Gastrocnemius medialis (tissue), 4 donors: ENCODE data around the gene PLPPR1. TPM values are rescaled to one million over a fixed set of nuclear protein-coding genes. Genes with fewer than 3 reads are reported as not detected.
"Not testable (repeated sequence)": the region's sequence is repeated elsewhere in the genome, so short reads cannot be mapped to it uniquely, and the experiment has no call there.

Experiments used
- ATAC-seq, 2 donors: fragments of 150-250 bp; one replicate each; pipeline ENCODE4 v1.9.1; 2016
- DNase-seq, 2 donors: peaks; one replicate each; pipeline ENCODE4 v3.0.0-alpha.2; 2019
- H3K27ac ChIP-seq, 4 donors: fragments of 200-600 bp; sonication (generic); 1 replicate in 1 of 4; 2 replicates in 3 of 4; pipeline ENCODE4 v1.5.1; 2016 to 2018; ENCODE audit warnings: mild to moderate bottlenecking in 2 of 4, moderate library complexity in 1 of 4
- H3K27me3 ChIP-seq, 3 donors: fragments of 200-600 bp; sonication (generic) in 2 of 3; 1 replicate in 1 of 3; 2 replicates in 2 of 3; pipeline versions ENCODE4 v1.5.1 to v1.6.0; 2016 to 2019; ENCODE audit warnings: mild to moderate bottlenecking in 1 of 3, moderate library complexity in 1 of 3
- H3K36me3 ChIP-seq, 2 donors: fragments of 200-600 bp; sonication (generic) in 1 of 2; one replicate each; pipeline ENCODE4 v1.5.1; 2017 to 2018
- H3K4me1 ChIP-seq, 2 donors: fragments of 200-600 bp; sonication (generic) in 1 of 2; one replicate each; pipeline ENCODE4 v1.5.1; 2016 to 2017; ENCODE audit warnings: mild to moderate bottlenecking in 2 of 2
- H3K4me3 ChIP-seq, 4 donors: fragments of 200-600 bp; sonication (generic) in 3 of 4; 1 replicate in 1 of 4; 2 replicates in 3 of 4; pipeline ENCODE4 v1.5.1; 2016 to 2019; ENCODE audit warnings: mild to moderate bottlenecking in 2 of 4
- H3K9me3 ChIP-seq, 3 donors: fragments of 200-600 bp; sonication (generic) in 2 of 3; 1 replicate in 1 of 3; 2 replicates in 2 of 3; pipeline ENCODE4 v1.5.1; 2016 to 2019
- CTCF ChIP-seq, 5 experiments: fragments of 450-650 bp in 3 of 5; fragments of 200-600 bp in 2 of 5; sonication (generic) in 2 of 5; IDR thresholded peaks in 4 of 5; conservative IDR thresholded peaks in 1 of 5; 1 replicate in 4 of 5; 2 replicates in 1 of 5; pipeline ENCODE4 v1.5.1; 2016 to 2019; ENCODE audit warnings: antibody characterized with exemption in 5 of 5, mild to moderate bottlenecking in 3 of 5, moderate library complexity in 3 of 5
- POLR2A ChIP-seq, 2 donors: fragments of 450-650 bp; IDR thresholded peaks; one replicate each; pipeline ENCODE4 v1.6.1; 2017; ENCODE audit warnings: antibody characterized with exemption in 2 of 2, mild to moderate bottlenecking in 2 of 2, moderate library complexity in 2 of 2
- in situ Hi-C, 4 donors: fragments of 200-750 bp; cut with MboI; loops; one replicate each; pipeline versions ENCODE4 v1.15.0 to v1.8.0; 2017; ENCODE audit warnings: low sequenced_read_pairs in 4 of 4
- intact Hi-C: fragments of 100-400 bp; cut with DNase I; formaldehyde crosslinking; loops from one replicate; pipeline ENCODE4 v1.15.1; 2023; ENCODE audit warnings: low total_unique reads
- total RNA-seq, 4 donors: library from RNA; depleted of rRNA; stranded (reverse); fragments of >200 nt; gene quantifications; one replicate each; pipeline versions ENCODE4 v1.1.0 to v1.2.3, GENCODE V29; 2016

The PLPPR1 gene
- total RNA-seq, 4 donors from 2014 or later: not detected

DNA sequence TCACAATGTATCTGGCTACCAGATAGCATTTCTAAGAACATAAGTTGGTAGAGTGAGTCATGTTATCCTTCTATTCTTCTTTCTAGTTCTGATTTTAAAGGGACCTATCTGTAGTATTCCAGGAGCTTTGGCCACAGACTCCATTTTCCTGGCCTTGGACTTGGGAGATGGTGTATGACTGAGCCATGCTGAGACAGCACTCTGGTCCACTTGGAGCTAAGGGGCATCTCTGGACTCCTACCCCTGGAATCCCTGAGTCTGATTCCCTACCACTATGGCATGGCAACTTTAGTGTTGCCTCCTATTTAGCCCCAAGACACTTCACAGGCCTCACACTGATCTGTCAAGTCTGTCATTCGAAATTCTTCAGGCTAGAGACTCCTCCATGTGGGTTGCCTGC, 297.5 kb downstream of the PLPPR1 start:
- no peak overlapping the region for H3K4me3 ChIP-seq
- ATAC-seq (no peak), DNase-seq (no peak)
- no peaks in the 10 kb centered on the region for H3K9me3 ChIP-seq
- in situ Hi-C loops (no loop called here), intact Hi-C loops (no loop called here)
- no peaks in the 10 kb centered on the region for H3K27me3 ChIP-seq
- no peaks in the 10 kb centered on the region for H3K36me3 ChIP-seq
- no peak for TF ChIP-seq POLR2A (IDR thresholded peaks at IDR 0.05)
- no peak for TF ChIP-seq CTCF (IDR thresholded peaks at IDR 0.05 in 4 of 5, conservative IDR thresholded peaks at IDR 0.05 in 1 of 5)
- no peak overlapping the region for H3K27ac ChIP-seq
- no peaks in the 10 kb centered on the region for H3K4me1 ChIP-seq

GRCh38 chr9:101326501-101326900, 298.0 kb downstream of the PLPPR1 start:
- H3K36me3 ChIP-seq: no peaks in the 10 kb centered on the region
- intact Hi-C loops: no loop called here
- H3K27ac ChIP-seq: no peak overlapping the region
- in situ Hi-C loops: no loop called here
- no peaks in the 10 kb centered on the region for H3K9me3 ChIP-seq
- H3K4me3 ChIP-seq: no peak overlapping the region
- TF ChIP-seq POLR2A (IDR thresholded peaks at IDR 0.05) (no peak), CTCF (IDR thresholded peaks at IDR 0.05 in 4 of 5, conservative IDR thresholded peaks at IDR 0.05 in 1 of 5) (no peak)
- no peaks in the 10 kb centered on the region for H3K27me3 ChIP-seq
- H3K4me1 ChIP-seq: no peaks in the 10 kb centered on the region
- DNase-seq: no peak
- no peak for ATAC-seq

GRCh38 chr9:101327422-101327909, 298.9 kb downstream of the PLPPR1 start:
- ATAC-seq, in situ Hi-C loops, H3K27me3 ChIP-seq, H3K27ac ChIP-seq, H3K36me3 ChIP-seq, intact Hi-C loops, DNase-seq, H3K4me1 ChIP-seq, H3K9me3 ChIP-seq, H3K4me3 ChIP-seq: not testable (repeated sequence)

DNA sequence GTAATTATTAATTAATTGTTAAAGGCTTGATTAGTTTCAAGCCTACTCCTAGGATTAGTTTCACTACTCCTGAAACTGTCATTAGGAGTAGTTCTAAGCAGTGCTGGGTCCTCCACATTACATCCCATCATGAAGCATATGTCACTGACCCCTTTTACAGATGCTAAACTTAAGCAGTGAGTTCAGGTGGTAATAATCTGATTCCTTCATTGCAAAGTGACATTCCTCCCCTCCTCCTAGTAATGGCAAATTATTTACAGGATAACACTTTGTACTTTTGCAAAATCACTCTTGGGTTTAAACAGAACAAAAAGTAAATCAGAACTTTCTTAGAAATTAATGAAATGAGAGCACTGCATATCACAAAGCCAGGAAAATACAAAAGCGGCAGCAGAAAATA, 303.8 kb downstream of the PLPPR1 start:
- no peaks in the 10 kb centered on the region for H3K36me3 ChIP-seq
- no peak overlapping the region for H3K4me3 ChIP-seq
- intact Hi-C loops: no loop called here
- no peaks in the 10 kb centered on the region for H3K4me1 ChIP-seq
- TF ChIP-seq POLR2A (IDR thresholded peaks at IDR 0.05): no peak
- no peak for TF ChIP-seq CTCF (IDR thresholded peaks at IDR 0.05 in 4 of 5, conservative IDR thresholded peaks at IDR 0.05 in 1 of 5)
- no peaks in the 10 kb centered on the region for H3K9me3 ChIP-seq
- no peak overlapping the region for H3K27ac ChIP-seq
- no peak for ATAC-seq
- in situ Hi-C loops: no loop called here
- no peaks in the 10 kb centered on the region for H3K27me3 ChIP-seq
- no peak for DNase-seq

- Histone ChIP-seq H3K27ac (no peak overlapping the region), H3K4me1 (no peaks in the 10 kb centered on the region), H3K4me3 (no peak overlapping the region), H3K9me3 (no peaks in the 10 kb centered on the region), H3K27me3 (no peaks in the 10 kb centered on the region), H3K36me3 (no peaks in the 10 kb centered on the region)
- in situ Hi-C loops (no loop called here), intact Hi-C loops (no loop called here)
- DNase-seq (no peak), ATAC-seq (no peak)
- no peak for TF ChIP-seq CTCF (IDR thresholded peaks at IDR 0.05 in 4 of 5, conservative IDR thresholded peaks at IDR 0.05 in 1 of 5)
- no peak for TF ChIP-seq POLR2A (IDR thresholded peaks at IDR 0.05)
These were observed 305.0 kb downstream of the PLPPR1 start for GRCh38 chr9:101333490-101333889.
